Prostate gland (tissue), 2 donors: ENCODE data around the gene MRPL1. TPM values are rescaled to one million over a fixed set of nuclear protein-coding genes. Genes with fewer than 3 reads are reported as not detected.
A peak's percentile ranks its signal among the peaks of the same experiment; 100 is the strongest.

Source experiments
- DNase-seq: peaks from one replicate; pipeline ENCODE4 v3.0.0-alpha.2; 2019; ENCODE audit warnings: low spot score
- H3K27ac ChIP-seq, 2 donors: fragments of 200-600 bp; sonication (generic); 2 replicates each; pipeline ENCODE4 v1.5.1; 2017 to 2019
- H3K27me3 ChIP-seq: fragments of 200-600 bp; sonication (generic); replicated peaks from 2 replicates; pipeline ENCODE4 v1.5.1; 2019; ENCODE audit not compliant: insufficient read depth
- H3K36me3 ChIP-seq, 2 donors: fragments of 200-600 bp; sonication (generic); 1 replicate in 1 of 2; 2 replicates in 1 of 2; pipeline versions ENCODE4 v1.5.1 to v1.8.1; 2017 to 2019
- H3K4me1 ChIP-seq: fragments of 200-600 bp; sonication (generic); replicated peaks from 2 replicates; pipeline ENCODE4 v1.5.1; 2019
- H3K4me3 ChIP-seq, 2 donors: fragments of 200-600 bp; sonication (generic); 2 replicates each; pipeline ENCODE4 v1.5.1; 2017 to 2019
- H3K9me3 ChIP-seq: fragments of 200-600 bp; sonication (generic); 2 replicates; pipeline ENCODE4 v1.5.1; 2017
- POLR2A ChIP-seq: fragments of 450-650 bp; IDR thresholded peaks from one replicate; pipeline ENCODE4 v1.6.1; 2016; ENCODE audit warnings: antibody characterized with exemption, mild to moderate bottlenecking
- POLR2AphosphoS5 ChIP-seq: sonication (generic); formaldehyde crosslinking; IDR thresholded peaks from one replicate; pipeline ENCODE4 v1.6.1; 2017; ENCODE audit warnings: antibody characterized with exemption
- WGBS: methylation state at CpG from one replicate; pipeline ENCODE4 v1.1.5; 2018; 5-methylcytosine and 5-hydroxymethylcytosine counted together
- intact Hi-C: fragments of 100-400 bp; cut with DNase I; formaldehyde crosslinking; loops from one replicate; pipeline ENCODE4 v1.14.2; 2022
- total RNA-seq, 2 donors: library from RNA; depleted of rRNA; stranded (reverse); fragments of >200 nt; gene quantifications; one replicate each; pipeline ENCODE4 v1.1.0, GENCODE V29; 2016
- TF ChIP-seq, protein P1 (sequence below), 4 experiments: fragments of 200-600 bp in 2 of 4; fragments of 450-650 bp in 2 of 4; sonication (generic) in 2 of 4; IDR thresholded peaks; 1 replicate in 3 of 4; 2 replicates in 1 of 4; pipeline ENCODE4 v1.5.1; 2016 to 2019; ENCODE audit warnings: antibody characterized with exemption in 4 of 4, mild to moderate bottlenecking in 2 of 4, moderate library complexity in 2 of 4

The MRPL1 gene
- total RNA-seq, 2 donors from 2014 or later: 9.1 to 21.4 TPM

DNA sequence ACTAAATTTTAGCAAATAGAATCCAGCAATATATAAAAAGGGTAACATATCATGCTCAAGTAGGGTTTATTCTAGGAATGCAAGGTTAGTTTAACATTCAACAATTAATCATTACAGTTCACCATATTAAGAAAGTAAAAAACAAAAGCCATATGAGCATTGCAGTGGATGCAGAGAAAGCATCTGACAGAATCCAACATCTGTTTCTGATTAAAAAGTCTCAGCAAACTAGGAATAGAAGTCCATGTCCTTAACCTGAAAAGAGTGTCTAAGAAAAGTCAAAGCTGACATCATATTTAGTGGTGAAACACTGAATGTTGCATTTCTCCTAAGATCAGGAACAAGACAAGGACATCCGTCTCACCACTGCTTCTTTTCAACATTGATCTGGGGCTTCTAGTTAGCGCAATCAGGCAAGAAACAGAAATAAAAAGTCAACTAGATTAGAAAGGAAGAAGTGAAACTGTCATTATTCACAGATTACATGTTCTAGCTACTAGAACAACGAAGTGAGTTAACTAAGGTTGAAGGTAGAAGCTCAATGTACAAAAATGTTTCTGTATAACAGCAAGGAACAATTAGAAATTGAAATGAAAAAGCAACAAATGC lies 49.3 kb downstream of the MRPL1 start:
- TF ChIP-seq, protein P1, sequence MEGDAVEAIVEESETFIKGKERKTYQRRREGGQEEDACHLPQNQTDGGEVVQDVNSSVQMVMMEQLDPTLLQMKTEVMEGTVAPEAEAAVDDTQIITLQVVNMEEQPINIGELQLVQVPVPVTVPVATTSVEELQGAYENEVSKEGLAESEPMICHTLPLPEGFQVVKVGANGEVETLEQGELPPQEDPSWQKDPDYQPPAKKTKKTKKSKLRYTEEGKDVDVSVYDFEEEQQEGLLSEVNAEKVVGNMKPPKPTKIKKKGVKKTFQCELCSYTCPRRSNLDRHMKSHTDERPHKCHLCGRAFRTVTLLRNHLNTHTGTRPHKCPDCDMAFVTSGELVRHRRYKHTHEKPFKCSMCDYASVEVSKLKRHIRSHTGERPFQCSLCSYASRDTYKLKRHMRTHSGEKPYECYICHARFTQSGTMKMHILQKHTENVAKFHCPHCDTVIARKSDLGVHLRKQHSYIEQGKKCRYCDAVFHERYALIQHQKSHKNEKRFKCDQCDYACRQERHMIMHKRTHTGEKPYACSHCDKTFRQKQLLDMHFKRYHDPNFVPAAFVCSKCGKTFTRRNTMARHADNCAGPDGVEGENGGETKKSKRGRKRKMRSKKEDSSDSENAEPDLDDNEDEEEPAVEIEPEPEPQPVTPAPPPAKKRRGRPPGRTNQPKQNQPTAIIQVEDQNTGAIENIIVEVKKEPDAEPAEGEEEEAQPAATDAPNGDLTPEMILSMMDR (IDR thresholded peaks at IDR 0.05): no peak
- no peak for TF ChIP-seq POLR2AphosphoS5
- TF ChIP-seq POLR2A: no peak
- H3K4me3 ChIP-seq: no peak overlapping the region
- WGBS: 90% methylated on average over 3 of the region's 3 CpGs
- no peak for DNase-seq
- no peak overlapping the region for H3K27ac ChIP-seq
- no peaks in the 10 kb centered on the region for H3K9me3 ChIP-seq
- H3K36me3 ChIP-seq: no peaks in the 10 kb centered on the region
- intact Hi-C loops: no loop called here
- no peaks in the 10 kb centered on the region for H3K4me1 ChIP-seq
- no peaks in the 10 kb centered on the region for H3K27me3 ChIP-seq

DNA sequence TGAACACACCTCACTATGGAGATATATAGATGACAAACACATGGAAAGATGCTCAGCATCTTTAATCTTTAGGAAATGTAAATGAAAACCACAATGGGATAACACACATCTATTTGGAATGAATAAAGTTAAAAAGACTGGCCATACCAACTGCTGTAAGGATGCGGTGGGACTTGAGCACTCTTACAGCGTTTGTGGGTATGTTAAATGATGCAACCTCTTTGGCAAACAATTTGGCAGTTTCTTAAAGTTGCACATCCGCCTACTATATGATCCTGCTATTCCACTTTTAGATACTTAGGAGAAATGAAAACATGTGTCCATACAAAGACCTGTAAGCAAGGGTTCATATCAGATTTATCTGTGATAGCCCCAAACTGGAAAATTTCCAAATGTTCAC lies 50.7 kb downstream of the MRPL1 start:
- 83% methylated on average over 3 of the region's 3 CpGs for WGBS
- H3K36me3 ChIP-seq: no peaks in the 10 kb centered on the region
- H3K4me1 ChIP-seq: no peaks in the 10 kb centered on the region
- TF ChIP-seq POLR2AphosphoS5 (no peak), POLR2A (no peak)
- TF ChIP-seq, protein P1 (IDR thresholded peaks at IDR 0.05): no peak
- DNase-seq: no peak
- intact Hi-C loops: no loop called here
- H3K27me3 ChIP-seq: no peaks in the 10 kb centered on the region
- no peak overlapping the region for H3K27ac ChIP-seq
- H3K4me3 ChIP-seq: no peak overlapping the region
- H3K9me3 ChIP-seq: no peaks in the 10 kb centered on the region

DNA sequence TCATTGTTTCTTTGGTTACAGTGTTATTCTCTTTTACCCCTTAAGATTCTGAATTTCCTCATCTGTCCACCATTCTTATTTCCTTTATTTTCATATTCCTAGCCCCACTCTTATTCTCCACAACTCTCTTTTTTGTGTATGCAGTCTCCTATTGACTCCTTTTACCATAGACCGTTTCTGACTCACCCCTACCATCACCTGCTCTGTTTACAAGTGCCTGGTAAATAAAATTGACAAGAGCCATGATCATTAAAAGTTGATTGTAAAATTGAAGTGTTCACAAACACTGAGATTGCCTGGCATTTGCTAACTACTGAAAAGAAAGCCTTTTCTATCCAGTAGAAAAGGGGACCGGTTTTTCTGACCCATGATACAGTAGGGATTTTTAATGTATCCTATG lies 54.4 kb downstream of the MRPL1 start:
- no peak for DNase-seq
- Histone ChIP-seq H3K27me3 (no peaks in the 10 kb centered on the region), H3K36me3 (no peaks in the 10 kb centered on the region), H3K9me3 (no peaks in the 10 kb centered on the region), H3K4me1 (peaks cover 7% of the 10 kb centered on the region), H3K4me3 (no peak overlapping the region), H3K27ac (no peak overlapping the region)
- 60% methylated on average over 2 of the region's 2 CpGs for WGBS
- intact Hi-C loops: no loop called here
- TF ChIP-seq POLR2A (no peak), POLR2AphosphoS5 (no peak)
- TF ChIP-seq, protein P1 (IDR thresholded peaks at IDR 0.05): no peak

DNA sequence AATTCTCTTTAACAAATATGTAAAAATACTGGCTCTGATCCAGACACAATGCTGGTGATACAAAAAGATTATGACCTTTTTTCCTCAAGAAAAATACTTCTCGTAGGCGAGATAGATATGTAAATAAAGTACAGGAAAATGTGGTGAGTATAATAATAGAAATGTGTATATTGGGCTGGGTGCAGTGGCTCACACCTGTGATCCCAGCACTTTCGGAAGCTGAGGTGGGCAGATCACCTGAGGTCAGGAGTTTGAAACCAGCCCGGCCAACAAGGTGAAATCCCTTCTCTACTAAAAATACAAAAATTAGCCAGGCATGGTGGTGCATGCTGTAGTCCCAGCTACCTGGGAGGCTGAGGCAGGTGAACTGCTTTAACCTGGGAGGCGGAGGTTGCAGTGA lies 55.0 kb downstream of the MRPL1 start:
- no peak for TF ChIP-seq POLR2AphosphoS5
- Histone ChIP-seq H3K27me3 (no peaks in the 10 kb centered on the region), H3K27ac (no peak overlapping the region), H3K4me1 (peaks cover 7% of the 10 kb centered on the region), H3K9me3 (no peaks in the 10 kb centered on the region), H3K36me3 (no peaks in the 10 kb centered on the region), H3K4me3 (no peak overlapping the region)
- intact Hi-C loops: no loop called here
- DNase-seq: no peak
- WGBS: 81% methylated on average over 5 of the region's 5 CpGs

DNA sequence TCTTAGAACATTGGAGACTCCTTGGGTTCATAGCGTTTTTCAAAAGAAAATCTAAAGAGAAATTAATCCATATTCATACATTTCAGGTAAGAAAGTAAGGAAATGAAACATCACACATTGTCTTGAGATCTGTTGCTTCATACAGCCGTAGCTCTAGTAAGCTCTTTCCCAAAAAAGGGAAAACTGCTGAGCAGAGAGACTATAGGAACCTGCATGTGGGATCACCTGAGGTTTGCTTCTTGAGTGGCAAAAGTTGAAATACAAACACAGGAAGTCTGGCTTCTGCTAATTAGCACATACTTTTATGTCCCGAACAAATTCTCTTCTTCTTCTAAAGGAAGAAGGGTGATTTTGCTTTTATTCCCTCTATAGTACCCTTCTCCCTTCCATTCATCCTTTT lies 57.7 kb downstream of the MRPL1 start:
- no peaks in the 10 kb centered on the region for H3K27me3 ChIP-seq
- DNase-seq: no peak
- peaks cover 7% of the 10 kb centered on the region for H3K4me1 ChIP-seq
- H3K9me3 ChIP-seq: no peaks in the 10 kb centered on the region
- TF ChIP-seq, protein P1 (IDR thresholded peaks at IDR 0.05): no peak
- H3K4me3 ChIP-seq: no peak overlapping the region
- WGBS: 81% methylated on average over 3 of the region's 3 CpGs
- intact Hi-C loops: no loop called here
- H3K27ac ChIP-seq: peak overlapping the region; percentile 19 to 60
- H3K36me3 ChIP-seq: no peaks in the 10 kb centered on the region
